ENCODE results near the gene DDN. TPM values are rescaled to one million over a fixed set of nuclear protein-coding genes. Genes with fewer than 3 reads are reported as not detected.

DDN gene
- polyA plus RNA-seq (0.09 to 0.17 TPM (median 0.10 TPM) in 3 replicates), polyA minus RNA-seq (0.06 TPM in 1 of 3 replicates, not detected in the others)
- not detected for polyA plus RNA-seq (2011; ENCODE audit: low read depth)
- polyA plus RNA-seq (2011; cell fraction: cytosol; rRNA removed), result not detected in 2 replicates
- polyA plus RNA-seq (2011; cell fraction: nucleus; rRNA removed), result 0.24 and 0.39 TPM in 2 replicates
- polyA plus RNA-seq (2012; ENCODE audit: low replicate concordance), result 0.08 and 0.13 TPM in 2 replicates
- polyA minus RNA-seq (2011; cell fraction: cytosol; rRNA and poly(A)+ RNA removed), result not detected
- 0.21 TPM in 1 of 2 replicates, not detected in the other for polyA minus RNA-seq (2011; cell fraction: nucleus; rRNA and poly(A)+ RNA removed)

GRCh38 chr12:48999371-49000131 lies at the start of gene DDN:
DDN (minus strand) TSS chr12:48999375; CDS start chr12:48999287, 88 bp downstream.
- H3K27me3 ChIP-seq (ENCODE audit: control insufficient read depth, extremely low read depth, insufficient read depth, low read length), result peaks cover 24% of the 10 kb centered on the region
- no peak within 1 kb of the TSS for H3K9ac ChIP-seq (ENCODE audit: control insufficient read depth, extremely low read depth, insufficient read depth, low read length)
- H3K36me3 ChIP-seq (ENCODE audit: control insufficient read depth in 2 of 2, extremely low read depth in 1 of 2, insufficient read depth in 2 of 2, low read length in 2 of 2), result peaks cover 17 to 31% of the 10 kb centered on the region in 2 experiments
- no peak within 1 kb of the TSS for H3K27ac ChIP-seq (ENCODE audit: control insufficient read depth, insufficient read depth, low read length)
- peak within 1 kb of the TSS; percentile 70 for H3K4me2 ChIP-seq (ENCODE audit: control insufficient read depth, extremely low read depth, insufficient read depth, low read depth, low read length)
- H3K4me3 ChIP-seq (ENCODE audit: control insufficient read depth in 2 of 3, extremely low read depth in 1 of 3, insufficient read depth in 2 of 3, low read depth in 1 of 3, low read length in 3 of 3), result peak within 1 kb of the TSS; percentile 19 to 34 (median 27)
- H3K79me2 ChIP-seq (ENCODE audit: control insufficient read depth, insufficient read depth, low read length), result no peaks in the 10 kb centered on the region
- peak within 1 kb of the TSS; percentile 31 for H2AFZ ChIP-seq (ENCODE audit: control insufficient read depth, low read length)
- no peaks in the 10 kb centered on the region for H3K9me3 ChIP-seq (ENCODE audit: control insufficient read depth, low read depth, low read length)
- H3K4me1 ChIP-seq (ENCODE audit: control insufficient read depth, extremely low read depth, insufficient read depth, low read length), result peaks cover 14% of the 10 kb centered on the region
- H4K20me1 ChIP-seq (ENCODE audit: control insufficient read depth, extremely low read depth, insufficient read depth, low read length), result no peaks in the 10 kb centered on the region
- H3K9me1 ChIP-seq (ENCODE audit: control insufficient read depth, extremely low read depth, insufficient read depth, low read length), result no peaks in the 10 kb centered on the region
- no peak for FAIRE-seq
- no peak for DNase-seq (ENCODE audit: low read depth, low spot score)
- dilution Hi-C loops (cut with MboI; ENCODE audit: extremely low pct_ligation_motif_present, low sequenced_read_pairs), result no loop called here
- TF ChIP-seq EZH2 (IDR thresholded peaks at IDR 0.05; ENCODE audit: low read length), result no peak
- peak in 1 of 3 experiments; percentile 17 for TF ChIP-seq CTCF (optimal IDR thresholded peaks at IDR 0.05 in 1 of 3, IDR thresholded peaks at IDR 0.05 in 1 of 3, conservative IDR thresholded peaks at IDR 0.05 in 1 of 3; ENCODE audit: extremely low read depth in 1 of 3, insufficient read depth in 2 of 3, low read length in 3 of 3)

GRCh38 chr12:49048953-49049352 lies 49.8 kb upstream of the DDN start:
- H3K4me1 ChIP-seq (ENCODE audit: control insufficient read depth, extremely low read depth, insufficient read depth, low read length), result peaks cover 5% of the 10 kb centered on the region
- H3K4me3 ChIP-seq (ENCODE audit: control insufficient read depth in 2 of 3, extremely low read depth in 1 of 3, insufficient read depth in 2 of 3, low read depth in 1 of 3, low read length in 3 of 3), result no peak overlapping the region
- H3K27me3 ChIP-seq (ENCODE audit: control insufficient read depth, extremely low read depth, insufficient read depth, low read length), result no peaks in the 10 kb centered on the region
- no peak overlapping the region for H3K27ac ChIP-seq (ENCODE audit: control insufficient read depth, insufficient read depth, low read length)
- dilution Hi-C loops (cut with MboI; ENCODE audit: extremely low pct_ligation_motif_present, low sequenced_read_pairs), result no loop called here
- H3K9me3 ChIP-seq (ENCODE audit: control insufficient read depth, low read depth, low read length), result no peaks in the 10 kb centered on the region
- H3K36me3 ChIP-seq (ENCODE audit: control insufficient read depth in 2 of 2, extremely low read depth in 1 of 2, insufficient read depth in 2 of 2, low read length in 2 of 2), result peaks cover 75% of the 10 kb centered on the region in 2 experiments
- H3K4me2 ChIP-seq (ENCODE audit: control insufficient read depth, extremely low read depth, insufficient read depth, low read depth, low read length), result no peak overlapping the region
- H3K9me1 ChIP-seq (ENCODE audit: control insufficient read depth, extremely low read depth, insufficient read depth, low read length), result peaks cover 2% of the 10 kb centered on the region
- no peak overlapping the region for H2AFZ ChIP-seq (ENCODE audit: control insufficient read depth, low read length)
- TF ChIP-seq EZH2 (IDR thresholded peaks at IDR 0.05; ENCODE audit: low read length) (no peak), CTCF (optimal IDR thresholded peaks at IDR 0.05 in 1 of 3, IDR thresholded peaks at IDR 0.05 in 1 of 3, conservative IDR thresholded peaks at IDR 0.05 in 1 of 3; ENCODE audit: extremely low read depth in 1 of 3, insufficient read depth in 2 of 3, low read length in 3 of 3) (no peak)
- FAIRE-seq, result no peak
- no peak for DNase-seq (ENCODE audit: low read depth, low spot score)
- H3K79me2 ChIP-seq (ENCODE audit: control insufficient read depth, insufficient read depth, low read length), result peaks cover 30% of the 10 kb centered on the region
- H3K9ac ChIP-seq (ENCODE audit: control insufficient read depth, extremely low read depth, insufficient read depth, low read length), result no peak overlapping the region
- H4K20me1 ChIP-seq (ENCODE audit: control insufficient read depth, extremely low read depth, insufficient read depth, low read length), result peaks cover 11% of the 10 kb centered on the region

All from keratinocyte (primary cell).